ENCODE measurements around the gene EIF2S3B. TPM values are rescaled to one million over a fixed set of nuclear protein-coding genes. Genes with fewer than 3 reads are reported as not detected.

Gene EIF2S3B
- total and polyA plus RNA-seq, 4 donors, result 0.06 to 2.4 (median 1.1) TPM

DNA sequence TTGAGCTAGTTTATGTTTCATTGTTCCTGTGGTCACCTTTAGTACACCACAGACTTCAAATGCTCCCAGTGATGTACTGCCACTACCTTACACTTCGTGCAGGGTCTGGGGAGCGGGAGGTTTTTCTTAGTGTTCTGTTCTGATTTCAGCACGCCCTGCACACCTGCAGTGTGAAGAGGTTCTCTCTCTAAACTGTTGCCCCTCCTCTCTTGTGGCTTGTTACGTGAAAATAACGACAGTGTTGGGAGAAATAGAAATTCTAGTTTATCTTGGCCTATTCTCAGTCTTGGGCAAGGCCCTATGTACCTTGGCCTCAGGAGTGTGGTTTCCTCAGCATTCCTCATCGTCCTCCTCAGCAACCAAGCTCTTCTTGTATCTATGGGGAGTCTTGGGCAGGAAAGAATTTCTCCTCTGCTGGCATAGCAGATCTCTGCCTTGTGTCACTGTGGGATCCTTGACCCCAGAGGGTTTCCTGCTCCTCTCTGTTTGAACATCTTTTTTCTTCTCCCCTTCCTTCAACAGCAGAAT, 48.6 kb downstream of the EIF2S3B start:
- Histone ChIP-seq H3K4me1 (ENCODE audit: control insufficient read depth in 5 of 5, insufficient read depth in 5 of 5, low read length in 5 of 5) (no peaks in the 10 kb centered on the region), H3K9me3 (ENCODE audit: control insufficient read depth in 4 of 4, insufficient read depth in 3 of 4, low read length in 3 of 4) (no peaks in the 10 kb centered on the region), H3K27ac (ENCODE audit: low read depth in 1 of 2, low read length in 1 of 2) (no peak overlapping the region), H3K27me3 (ENCODE audit: control insufficient read depth in 3 of 3, insufficient read depth in 3 of 3, low read length in 2 of 3) (no peaks in the 10 kb centered on the region), H3K9ac (ENCODE audit: insufficient read depth in 1 of 2, low read length in 2 of 2) (no peak overlapping the region), H3K4me3 (no peak overlapping the region), H3K36me3 (ENCODE audit: control insufficient read depth in 4 of 4, insufficient read depth in 4 of 4, low read length in 4 of 4) (no peaks in the 10 kb centered on the region)
- TF ChIP-seq, protein P1, sequence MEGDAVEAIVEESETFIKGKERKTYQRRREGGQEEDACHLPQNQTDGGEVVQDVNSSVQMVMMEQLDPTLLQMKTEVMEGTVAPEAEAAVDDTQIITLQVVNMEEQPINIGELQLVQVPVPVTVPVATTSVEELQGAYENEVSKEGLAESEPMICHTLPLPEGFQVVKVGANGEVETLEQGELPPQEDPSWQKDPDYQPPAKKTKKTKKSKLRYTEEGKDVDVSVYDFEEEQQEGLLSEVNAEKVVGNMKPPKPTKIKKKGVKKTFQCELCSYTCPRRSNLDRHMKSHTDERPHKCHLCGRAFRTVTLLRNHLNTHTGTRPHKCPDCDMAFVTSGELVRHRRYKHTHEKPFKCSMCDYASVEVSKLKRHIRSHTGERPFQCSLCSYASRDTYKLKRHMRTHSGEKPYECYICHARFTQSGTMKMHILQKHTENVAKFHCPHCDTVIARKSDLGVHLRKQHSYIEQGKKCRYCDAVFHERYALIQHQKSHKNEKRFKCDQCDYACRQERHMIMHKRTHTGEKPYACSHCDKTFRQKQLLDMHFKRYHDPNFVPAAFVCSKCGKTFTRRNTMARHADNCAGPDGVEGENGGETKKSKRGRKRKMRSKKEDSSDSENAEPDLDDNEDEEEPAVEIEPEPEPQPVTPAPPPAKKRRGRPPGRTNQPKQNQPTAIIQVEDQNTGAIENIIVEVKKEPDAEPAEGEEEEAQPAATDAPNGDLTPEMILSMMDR (IDR thresholded peaks at IDR 0.05; ENCODE audit: control extremely low read depth, extremely low read depth), result no peak
- no peak for ATAC-seq (ENCODE audit: insufficient read depth, low FRiP score)
- 81 to 87% methylated on average over 6 of the region's 6 CpGs for WGBS, 2 donors
- no peak for DNase-seq

- ATAC-seq (ENCODE audit: insufficient read depth, low FRiP score) (no peak), DNase-seq (no peak)
- WGBS, 2 donors, result 73 to 77% methylated on average over 7 of the region's 7 CpGs
- H3K36me3 ChIP-seq (ENCODE audit: control insufficient read depth in 4 of 4, insufficient read depth in 4 of 4, low read length in 4 of 4), result no peaks in the 10 kb centered on the region
- no peaks in the 10 kb centered on the region for H3K4me1 ChIP-seq (ENCODE audit: control insufficient read depth in 5 of 5, insufficient read depth in 5 of 5, low read length in 5 of 5)
- H3K27me3 ChIP-seq (ENCODE audit: control insufficient read depth in 3 of 3, insufficient read depth in 3 of 3, low read length in 2 of 3), result no peaks in the 10 kb centered on the region
- TF ChIP-seq, protein P1 (IDR thresholded peaks at IDR 0.05; ENCODE audit: control extremely low read depth, extremely low read depth), result no peak
- no peaks in the 10 kb centered on the region for H3K9me3 ChIP-seq (ENCODE audit: control insufficient read depth in 4 of 4, insufficient read depth in 3 of 4, low read length in 3 of 4)
- no peak overlapping the region for H3K4me3 ChIP-seq
- H3K9ac ChIP-seq (ENCODE audit: insufficient read depth in 1 of 2, low read length in 2 of 2), result no peak overlapping the region
- H3K27ac ChIP-seq (ENCODE audit: low read depth in 1 of 2, low read length in 1 of 2), result peak overlapping the region in 1 of 2 donors; percentile 33
Observed at GRCh38 chr12:10554756-10555481, 49.2 kb downstream of the EIF2S3B start.

GRCh38 chr12:10557329-10557728, 51.6 kb downstream of the EIF2S3B start:
- Histone ChIP-seq H3K27ac (ENCODE audit: low read depth in 1 of 2, low read length in 1 of 2) (no peak overlapping the region), H3K4me1 (ENCODE audit: control insufficient read depth in 5 of 5, insufficient read depth in 5 of 5, low read length in 5 of 5) (no peaks in the 10 kb centered on the region), H3K4me3 (no peak overlapping the region), H3K9ac (ENCODE audit: insufficient read depth in 1 of 2, low read length in 2 of 2) (no peak overlapping the region), H3K9me3 (ENCODE audit: control insufficient read depth in 4 of 4, insufficient read depth in 3 of 4, low read length in 3 of 4) (no peaks in the 10 kb centered on the region), H3K27me3 (ENCODE audit: control insufficient read depth in 3 of 3, insufficient read depth in 3 of 3, low read length in 2 of 3) (no peaks in the 10 kb centered on the region), H3K36me3 (ENCODE audit: control insufficient read depth in 4 of 4, insufficient read depth in 4 of 4, low read length in 4 of 4) (no peaks in the 10 kb centered on the region)
- 63 to 78% methylated on average over 6 of the region's 6 CpGs for WGBS, 2 donors
- no peak for DNase-seq
- ATAC-seq (ENCODE audit: insufficient read depth, low FRiP score), result no peak
- TF ChIP-seq, protein P1 (IDR thresholded peaks at IDR 0.05; ENCODE audit: control extremely low read depth, extremely low read depth), result no peak
